Left hindlimb (tissue), 1 donor: ENCODE measurements around the gene SRP68.
"Not testable (repeated sequence)": the region's sequence is repeated elsewhere in the genome, so short reads cannot be mapped to it uniquely, and the experiment has no call there.

Source experiments
- DNase-seq: peaks from one replicate; pipeline ENCODE4 v3.0.0-alpha.2; 2018

Gene SRP68

GRCh38 chr17:76076765-76077583 is 4.7 kb upstream of the SRP68 start:
- no peak for DNase-seq

- no peak for DNase-seq
Measured at GRCh38 chr17:76076146-76076764, 3.9 kb upstream of the SRP68 start.

- no peak for DNase-seq
Measured at GRCh38 chr17:76075364-76076145, 3.2 kb upstream of the SRP68 start.

- DNase-seq = no peak
Measured at GRCh38 chr17:76074390-76075363, 2.4 kb upstream of the SRP68 start, which contains the start of gene GALR2. Gene GALR2 (plus strand): TSS chr17:76074781. CDS start chr17:76074884, 103 bp downstream.

- DNase-seq = no peak
Measured at GRCh38 chr17:76071531-76072147, 678 bp downstream of the SRP68 start.

- DNase-seq = no peak
Measured at GRCh38 chr17:76065775-76066174, 6.5 kb downstream of the SRP68 start.

- no peak for DNase-seq
Measured at GRCh38 chr17:76063875-76064546, 8.3 kb downstream of the SRP68 start.

GRCh38 chr17:76058264-76058663 is 14.1 kb downstream of the SRP68 start:
- DNase-seq = not testable (repeated sequence)

- DNase-seq = no peak
Measured at GRCh38 chr17:76056882-76057281, 15.4 kb downstream of the SRP68 start.

GRCh38 chr17:76054112-76054476 is 18.2 kb downstream of the SRP68 start:
- DNase-seq = no peak

- DNase-seq = no peak
Measured at GRCh38 chr17:76053246-76054111, 18.8 kb downstream of the SRP68 start.

- DNase-seq = no peak
Measured at GRCh38 chr17:76051561-76051960, 20.8 kb downstream of the SRP68 start.

- DNase-seq = no peak
Measured at GRCh38 chr17:76050538-76051467, 21.5 kb downstream of the SRP68 start.

- DNase-seq = no peak
Measured at GRCh38 chr17:76049836-76050537, 22.3 kb downstream of the SRP68 start.

- no peak for DNase-seq
Measured at GRCh38 chr17:76049239-76049638, 23.1 kb downstream of the SRP68 start.

GRCh38 chr17:76048711-76049110 is 23.6 kb downstream of the SRP68 start:
- no peak for DNase-seq

- DNase-seq = no peak
Measured at GRCh38 chr17:76048025-76048605, 24.2 kb downstream of the SRP68 start.

GRCh38 chr17:76046064-76046463 is 26.3 kb downstream of the SRP68 start:
- DNase-seq = no peak
